ENCODE measurements around the gene TTF2.

TTF2 gene

DNA sequence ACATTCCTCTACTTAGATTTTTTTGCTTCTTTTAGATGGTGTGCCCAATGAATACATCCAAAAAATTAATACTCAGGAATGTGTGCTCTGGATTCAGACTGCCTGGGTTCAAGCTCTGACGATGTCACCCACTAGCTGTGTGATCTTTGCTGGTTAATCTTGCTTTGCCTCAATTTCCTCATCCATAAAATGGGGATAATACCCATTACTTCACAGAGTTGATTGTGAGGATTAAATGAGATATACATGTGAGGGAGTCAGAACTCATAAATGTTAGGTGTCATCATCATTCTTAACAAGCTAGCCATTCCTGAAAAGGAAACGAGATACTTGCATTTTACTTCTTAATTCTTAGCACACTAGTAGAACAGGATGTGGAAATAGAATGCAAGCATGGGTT is 12.9 kb upstream of the TTF2 start:
- DNase-seq, result no peak

DNA sequence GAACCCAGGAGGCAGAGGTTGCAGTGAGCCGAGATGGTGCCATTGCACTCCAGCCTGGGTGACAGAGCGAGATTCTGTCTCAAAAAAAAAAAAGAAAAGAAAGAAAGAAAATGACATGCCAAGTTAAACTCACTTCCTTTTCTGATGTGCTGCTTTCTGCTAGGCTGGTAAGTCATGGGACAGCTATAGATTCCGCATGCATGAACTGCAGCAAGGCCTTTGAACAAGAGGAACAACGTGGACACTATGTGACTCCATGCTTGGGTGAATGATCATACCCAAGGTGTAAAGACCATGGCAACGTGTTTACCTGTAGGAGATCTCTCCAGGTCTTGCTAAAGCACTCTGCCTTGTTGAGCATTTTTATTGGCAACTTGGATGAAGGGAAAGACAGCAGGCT is 10.3 kb upstream of the TTF2 start:
- no peak for DNase-seq

DNA sequence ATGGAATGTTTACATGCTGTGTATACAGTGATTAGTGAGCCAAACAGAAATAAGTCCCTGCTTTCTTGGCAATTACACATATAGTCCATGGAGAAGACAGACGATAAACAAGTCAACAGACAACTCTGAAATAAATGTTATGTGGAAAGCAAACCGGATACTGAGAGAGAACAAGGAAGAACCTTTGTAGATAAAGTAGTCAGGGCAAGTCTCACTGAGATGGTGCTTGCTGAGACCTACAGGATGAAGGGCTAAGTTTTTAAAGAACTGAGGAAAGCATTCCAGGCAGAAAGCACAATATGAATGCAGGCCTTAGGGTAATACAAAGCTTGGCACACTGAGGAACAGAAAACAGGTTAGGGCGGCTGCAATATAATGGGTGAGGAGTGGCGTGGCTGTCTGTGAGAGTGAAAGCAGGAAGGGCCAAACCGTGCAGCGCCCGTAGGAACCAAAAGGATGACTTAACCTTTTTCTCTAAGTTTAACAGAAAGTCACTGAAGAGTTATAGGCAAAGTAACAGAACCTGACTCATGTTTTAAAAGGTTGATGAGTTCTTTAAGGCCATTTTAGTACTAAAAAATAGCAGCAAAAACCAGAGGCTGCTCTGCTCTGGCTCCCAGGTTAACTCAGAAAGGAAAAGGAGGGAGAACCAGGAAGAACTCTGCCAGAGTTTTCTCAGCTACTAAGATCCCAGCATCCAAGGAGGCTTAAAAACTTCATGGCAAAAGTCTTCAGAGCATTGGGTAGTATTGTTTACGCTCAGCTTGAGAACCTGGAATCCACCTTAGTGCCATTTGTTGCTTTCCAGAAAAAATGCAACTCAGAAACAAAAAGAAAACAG is 8.7 kb upstream of the TTF2 start:
- peak; percentile 25 for DNase-seq

DNA sequence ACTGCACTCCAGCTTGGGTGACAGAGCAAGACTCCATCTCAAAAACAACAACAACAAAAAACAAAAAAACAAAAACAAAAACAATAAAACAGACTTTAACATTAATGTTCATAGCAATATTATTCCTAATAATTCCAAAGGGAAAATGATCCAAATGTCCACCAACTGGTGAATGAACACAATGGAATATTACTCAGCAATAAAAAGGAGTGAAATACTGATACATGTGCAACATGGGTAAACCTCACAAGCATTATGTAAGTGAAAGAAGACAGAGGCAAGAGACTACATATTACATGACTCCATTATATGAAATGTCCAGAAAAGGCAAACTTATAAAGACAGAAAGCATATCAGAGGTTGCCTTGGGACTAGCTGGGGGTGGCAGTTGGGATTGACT is 6.1 kb upstream of the TTF2 start:
- no peak for DNase-seq

DNA sequence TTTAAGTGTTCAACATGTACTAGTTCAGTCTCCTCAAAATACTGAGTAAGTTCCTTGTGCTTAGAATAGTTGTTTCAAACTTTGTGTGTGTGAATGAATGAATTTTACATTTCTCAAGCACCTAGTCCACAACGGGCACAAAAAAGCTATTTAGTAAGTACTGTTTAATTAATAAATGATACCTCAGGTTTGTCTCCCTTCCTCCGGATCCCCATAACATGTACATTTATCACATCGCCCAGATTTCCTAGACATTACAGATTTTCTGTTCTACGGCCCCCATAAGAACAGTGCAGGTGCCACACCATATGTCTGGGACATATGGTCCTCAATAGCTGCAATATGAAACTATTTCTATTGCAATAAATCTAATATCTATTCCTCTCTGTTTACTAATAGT is 1.3 kb upstream of the TTF2 start:
- no peak for DNase-seq

DNA sequence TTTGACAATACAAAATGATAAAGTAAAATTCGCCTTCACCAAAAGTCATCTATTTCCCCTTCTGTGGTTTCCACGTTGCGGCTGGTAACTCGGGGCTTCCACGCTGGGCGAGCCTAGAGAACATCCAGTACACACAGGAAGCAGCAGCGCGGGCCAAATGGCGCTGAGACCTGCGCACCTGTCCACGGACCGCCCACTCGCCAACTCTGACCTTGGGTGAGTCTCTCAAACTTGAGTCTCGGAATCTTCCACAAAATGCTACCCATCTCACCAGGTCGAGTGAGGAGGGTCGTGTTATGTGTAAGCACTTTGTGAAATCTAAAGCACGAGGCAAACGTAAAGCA is 820 bp upstream of the TTF2 start:
- DNase-seq, result peak; percentile 70

DNA sequence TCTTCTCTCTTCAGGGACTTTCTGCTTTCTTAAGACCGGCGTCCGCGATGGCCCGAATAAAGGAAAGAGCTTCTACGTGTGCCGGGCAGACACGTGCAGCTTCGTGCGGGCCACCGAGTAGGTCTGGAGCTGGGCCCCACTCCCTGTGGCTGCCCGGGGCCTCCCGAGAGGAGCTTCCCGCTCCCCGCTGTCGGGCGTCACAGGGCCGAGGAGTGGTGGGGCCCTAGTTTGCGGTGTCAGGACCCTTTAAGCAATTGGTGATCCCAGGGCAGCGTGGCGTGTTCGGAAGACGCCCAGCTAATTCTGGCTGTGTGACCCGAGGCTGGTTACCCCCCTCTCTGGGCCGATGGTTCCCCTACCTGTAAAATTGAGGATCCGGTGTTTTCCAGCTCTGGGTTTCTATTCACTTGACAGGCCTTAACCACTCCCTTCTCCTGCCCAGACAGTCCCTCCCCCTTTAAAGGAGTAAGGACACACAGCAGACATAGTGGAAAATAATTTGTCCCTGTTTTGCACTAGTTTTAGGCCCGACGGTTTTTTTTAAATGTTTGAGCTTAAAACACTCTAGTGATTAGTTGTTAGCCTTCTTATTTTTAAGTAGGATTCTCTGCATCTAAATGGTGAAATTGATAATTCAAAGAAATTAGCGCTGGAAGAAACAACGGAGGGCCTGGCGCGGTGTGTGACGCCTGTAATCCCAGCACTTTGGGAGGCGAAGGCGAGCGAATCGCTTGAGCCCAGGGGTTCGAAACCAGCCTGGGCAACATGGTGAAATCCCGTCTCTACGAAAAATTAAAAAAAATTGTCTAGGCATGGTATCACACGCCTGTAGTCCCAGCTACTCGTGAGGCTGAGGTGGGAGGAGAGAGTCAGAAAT is 553 bp downstream of the TTF2 start:
- DNase-seq, result peak; percentile 53

DNA sequence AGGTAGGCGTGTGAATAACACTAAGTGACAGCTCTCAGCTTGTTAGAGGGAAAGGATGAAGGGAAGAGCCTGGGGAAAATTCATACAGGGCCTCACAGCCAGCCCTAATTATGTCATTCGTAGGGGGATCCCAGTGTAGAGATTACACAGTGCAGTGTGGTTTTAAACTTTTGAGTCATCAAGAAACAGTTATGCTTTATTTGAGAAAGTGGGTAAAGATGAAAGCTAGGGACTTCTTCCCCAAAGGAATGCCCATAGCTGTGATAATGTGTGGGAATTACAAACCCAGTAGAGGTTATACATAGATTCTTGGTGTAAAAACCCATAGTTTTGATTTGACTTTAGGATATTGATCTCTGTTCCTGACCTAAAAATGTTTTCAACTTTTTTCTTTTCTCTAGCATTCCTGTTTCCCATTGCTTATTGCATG is 1.9 kb downstream of the TTF2 start:
- peak; percentile 37 for DNase-seq

DNA sequence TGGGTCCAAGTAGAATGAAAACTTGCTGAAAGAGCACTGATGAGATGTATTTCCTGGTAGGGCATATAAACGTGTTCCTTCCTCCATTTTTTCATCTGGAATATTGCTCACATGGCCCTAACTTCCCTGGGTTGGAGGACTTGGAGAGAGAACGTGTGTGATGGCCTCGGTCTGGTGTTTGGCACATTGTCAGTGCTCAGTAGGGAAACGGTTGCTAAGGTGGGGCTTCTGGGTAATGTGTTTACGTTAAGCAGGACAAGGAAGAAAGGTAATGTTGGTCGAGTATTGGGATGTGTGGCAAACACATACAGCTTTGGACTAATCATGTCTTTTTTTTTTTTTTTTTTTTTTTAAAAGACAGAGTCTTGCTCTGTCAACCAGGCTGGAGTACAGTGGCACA is 6.2 kb downstream of the TTF2 start:
- DNase-seq, result no peak

DNA sequence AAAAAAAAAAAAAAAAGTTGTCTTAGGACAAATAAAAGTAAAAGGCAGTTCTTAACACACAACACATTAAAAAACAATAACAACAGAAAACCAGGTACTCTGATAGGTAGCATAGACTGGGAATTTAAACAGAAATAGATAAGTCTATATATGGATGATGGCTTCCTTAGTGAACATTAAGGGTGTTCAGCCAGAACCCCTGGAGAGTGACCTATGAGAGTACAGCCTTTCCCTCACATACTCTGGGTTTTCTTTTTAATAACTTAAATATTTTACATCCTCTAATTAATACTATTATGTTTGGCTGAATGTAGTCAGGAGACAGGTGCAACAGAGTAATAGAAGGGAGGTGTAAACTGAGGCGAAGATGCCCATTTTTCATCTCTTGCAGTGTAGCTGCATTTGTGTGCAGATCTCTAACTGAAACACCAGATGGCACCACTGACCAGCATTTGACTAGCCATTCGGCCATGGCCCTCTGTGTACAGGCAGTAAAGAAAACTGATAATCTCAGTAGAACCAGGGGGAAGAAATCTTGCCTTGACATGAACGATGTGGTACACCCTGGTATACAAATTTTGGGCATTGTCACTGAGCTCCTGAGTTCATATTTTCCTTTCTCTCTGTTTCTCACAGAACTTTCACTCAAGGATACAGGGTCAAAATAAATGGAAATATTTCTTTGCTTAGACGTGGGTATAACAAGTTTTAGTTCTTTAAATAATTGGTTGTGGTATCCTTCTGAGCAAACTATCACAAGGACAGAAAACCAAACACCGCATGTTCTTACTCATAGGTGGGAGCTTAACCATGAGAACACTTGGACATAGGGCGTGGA is 7.6 kb downstream of the TTF2 start:
- peak; percentile 51 for DNase-seq

DNA sequence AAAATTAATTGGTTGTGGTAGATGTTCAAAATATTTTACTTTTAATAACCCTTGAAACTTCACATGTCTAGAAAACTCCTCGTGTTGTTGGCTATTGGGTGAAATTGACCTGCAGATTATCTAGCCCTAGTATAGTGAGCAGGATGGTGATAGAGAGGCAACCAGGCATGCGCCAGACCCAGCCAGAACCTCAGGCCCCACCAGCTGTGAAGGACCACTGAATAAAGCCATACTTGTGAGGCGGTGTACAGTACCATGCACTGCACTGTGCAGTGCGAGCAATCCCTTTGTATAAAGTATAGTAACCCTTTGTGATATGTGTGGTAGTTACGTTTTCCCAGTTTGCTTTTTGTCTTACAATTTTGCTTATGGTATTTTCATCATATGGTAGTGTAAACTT is 8.5 kb downstream of the TTF2 start:
- no peak for DNase-seq

DNA sequence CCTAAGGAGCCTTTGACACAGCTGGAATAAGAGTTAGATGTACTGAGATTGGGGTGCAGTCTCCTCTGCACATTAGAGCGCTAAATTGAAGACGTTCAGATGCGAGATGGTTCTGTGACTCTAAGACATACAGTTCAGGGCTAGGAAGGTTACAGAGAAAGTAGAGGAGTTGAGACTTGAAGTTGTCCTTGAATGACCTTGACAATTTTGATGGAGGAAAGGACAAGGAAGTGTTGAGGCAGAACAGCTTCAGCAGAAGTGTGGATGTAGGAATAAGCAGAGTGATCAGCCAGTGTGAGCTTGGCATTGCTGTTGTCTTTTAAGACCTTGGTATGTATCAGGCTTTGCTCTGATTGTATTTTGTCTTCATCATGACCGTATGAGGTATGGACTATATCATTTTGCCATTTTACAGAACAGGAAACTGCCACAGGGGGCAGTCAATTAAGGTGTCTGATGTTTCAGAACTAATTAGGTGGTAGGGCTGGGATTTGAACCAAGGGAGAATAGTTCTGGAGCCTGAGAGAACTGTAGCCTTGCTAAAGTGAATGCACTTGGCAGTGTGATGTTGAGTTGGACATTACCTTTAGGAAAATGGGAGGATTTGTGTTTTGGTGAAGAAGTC is 9.2 kb downstream of the TTF2 start:
- no peak for DNase-seq

DNA sequence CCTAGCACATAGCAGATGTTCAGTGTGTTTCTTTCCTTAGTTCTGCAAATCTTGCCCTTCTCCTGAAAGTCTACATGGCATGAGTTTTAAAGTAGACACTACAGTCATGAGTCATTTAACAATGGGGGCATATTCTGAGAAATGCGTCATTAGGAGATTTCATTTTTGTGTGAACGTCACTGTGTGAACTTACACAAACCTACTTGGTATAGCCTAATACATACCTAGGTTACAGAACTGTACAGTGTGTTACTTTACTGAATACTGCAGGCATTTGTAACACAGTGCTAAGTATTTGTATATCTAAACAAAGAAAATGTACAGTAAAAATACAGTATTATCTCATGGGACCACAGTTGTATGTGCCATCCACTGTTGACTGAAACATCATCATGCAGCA is 10.0 kb downstream of the TTF2 start:
- no peak for DNase-seq

DNA sequence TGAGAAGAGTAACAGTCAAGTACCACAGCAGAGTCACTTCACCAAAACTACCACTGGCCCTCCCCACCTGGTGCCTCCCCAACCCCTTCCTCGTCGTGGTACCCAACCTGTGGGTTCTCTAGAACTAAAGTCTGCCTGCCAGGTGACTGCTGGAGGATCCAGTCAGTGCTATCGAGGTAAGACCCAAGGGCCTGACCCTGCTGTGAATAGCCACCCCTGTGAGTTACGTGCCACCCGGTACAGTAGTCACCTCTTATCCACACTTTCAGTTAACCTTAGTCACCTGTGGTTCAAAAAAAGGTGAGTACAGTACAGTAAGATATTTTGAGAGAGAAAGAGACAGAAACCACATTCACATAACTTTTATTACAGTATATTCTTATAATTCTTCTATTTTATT is 16.5 kb downstream of the TTF2 start:
- DNase-seq, result no peak

DNA sequence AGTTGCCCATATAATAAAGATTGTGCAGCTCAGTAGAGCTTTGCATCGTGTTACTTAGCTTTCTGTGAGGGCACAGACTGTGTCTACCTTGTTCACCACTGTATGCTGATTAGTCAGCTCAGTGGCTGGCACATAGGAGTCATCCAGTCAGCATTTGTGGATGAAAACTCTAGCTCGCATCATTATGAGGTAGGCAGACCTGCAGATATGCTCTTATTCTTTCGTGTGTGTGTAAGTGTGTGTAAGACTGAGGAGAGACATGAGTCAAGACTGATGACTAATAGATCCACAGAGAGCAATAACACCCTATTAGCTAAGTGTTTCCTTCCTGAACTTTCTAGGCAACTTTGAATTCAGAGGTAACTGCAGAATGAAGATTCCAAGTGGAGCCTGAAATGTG is 17.1 kb downstream of the TTF2 start:
- DNase-seq, result no peak

DNA sequence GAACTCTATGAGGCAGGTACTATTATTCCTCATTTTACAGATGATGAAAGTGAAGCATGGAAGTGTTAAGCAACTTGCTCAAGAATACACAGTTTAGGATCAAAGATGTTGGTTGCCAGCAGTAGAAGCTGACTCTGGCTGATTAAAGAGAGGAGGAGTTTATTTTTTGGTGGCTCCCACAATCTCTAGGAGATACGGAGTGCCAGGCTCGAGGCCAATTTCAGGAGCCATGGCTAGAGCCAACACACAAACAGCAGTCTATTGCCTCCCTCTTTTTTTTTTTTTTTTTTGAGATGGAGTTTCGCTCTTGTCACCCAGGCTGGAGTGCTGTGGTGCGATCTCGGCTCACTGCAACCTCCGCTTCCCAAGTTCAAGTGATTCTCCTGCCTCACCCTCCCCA is 19.6 kb downstream of the TTF2 start:
- no peak for DNase-seq

DNA sequence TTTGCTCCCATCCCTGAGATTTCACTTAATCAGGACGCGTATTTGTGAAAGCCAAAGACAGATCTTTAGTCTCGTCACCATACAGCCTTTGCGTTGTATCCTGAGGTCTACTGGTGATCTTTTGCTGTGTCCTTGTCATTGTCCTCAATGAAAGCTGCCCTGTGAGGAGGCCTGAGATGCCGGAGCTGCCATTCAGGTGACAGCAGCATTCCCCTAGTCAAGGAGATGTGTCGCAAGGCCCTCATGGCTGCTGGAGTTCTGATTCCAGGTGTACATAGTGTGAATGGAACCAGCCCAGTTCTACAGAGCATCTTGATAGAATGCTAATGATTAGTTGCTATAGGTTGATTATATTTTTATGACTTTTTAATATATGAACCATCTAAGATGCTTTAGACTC is 24.1 kb downstream of the TTF2 start:
- DNase-seq, result no peak

DNA sequence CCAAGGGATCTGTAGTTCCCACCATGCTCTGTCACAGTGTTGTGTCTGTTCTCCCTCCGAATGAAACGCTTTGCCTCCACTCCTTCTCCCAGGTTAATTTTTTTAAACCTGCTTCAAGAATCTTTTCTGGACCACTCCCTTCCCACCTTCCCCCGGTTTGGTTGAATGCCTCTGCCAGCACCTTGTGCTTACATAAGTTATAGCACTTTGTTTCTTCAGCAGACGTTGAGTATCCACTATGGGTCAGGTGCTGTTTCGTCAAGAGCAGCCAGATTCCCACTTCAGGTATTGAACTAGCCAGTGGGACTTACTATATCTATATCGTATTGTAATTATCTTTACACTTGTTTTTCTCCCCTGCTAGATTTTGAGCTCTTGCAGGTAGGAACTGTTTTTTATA is 27.6 kb downstream of the TTF2 start:
- DNase-seq, result no peak

DNA sequence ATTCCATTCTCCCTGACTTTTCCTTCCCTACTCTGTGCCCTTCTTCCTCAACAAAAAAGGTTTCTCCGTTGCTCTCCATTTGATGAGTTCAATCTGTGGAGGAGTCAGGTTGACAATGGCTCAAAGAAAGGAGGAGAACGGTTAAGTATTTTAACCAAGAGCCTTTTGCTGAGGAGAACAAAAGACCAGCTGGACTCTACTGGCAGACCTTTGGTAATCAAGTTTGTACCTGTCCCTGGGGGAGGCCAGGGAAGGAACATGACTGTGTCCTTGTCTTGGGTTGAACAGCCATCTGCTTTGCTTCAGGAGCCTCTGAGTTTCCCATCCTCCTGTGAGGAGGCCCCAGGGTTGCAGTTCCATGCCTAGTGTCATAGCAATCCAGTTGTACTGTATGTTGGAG is 29.9 kb downstream of the TTF2 start:
- DNase-seq, result no peak

DNA sequence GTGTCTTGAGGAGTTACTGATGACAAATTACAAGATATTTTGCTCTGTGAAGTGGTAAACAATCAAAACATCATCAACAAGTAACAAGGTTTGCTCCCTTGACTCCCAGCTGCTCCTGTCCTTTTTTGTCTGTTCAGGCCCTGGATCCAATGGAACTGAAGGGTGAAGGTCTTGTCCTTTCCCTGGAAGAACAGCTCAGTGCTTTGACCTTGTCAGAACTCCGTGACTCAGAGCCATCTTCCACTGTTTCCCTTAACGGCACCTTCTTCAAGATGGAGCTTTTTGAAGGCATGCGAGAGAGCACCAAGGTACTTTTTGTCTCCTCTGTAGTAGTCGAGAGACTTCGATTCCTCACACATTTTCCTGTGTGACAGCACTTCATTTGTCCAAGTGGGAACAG is 32.5 kb downstream of the TTF2 start:
- no peak for DNase-seq

DNA sequence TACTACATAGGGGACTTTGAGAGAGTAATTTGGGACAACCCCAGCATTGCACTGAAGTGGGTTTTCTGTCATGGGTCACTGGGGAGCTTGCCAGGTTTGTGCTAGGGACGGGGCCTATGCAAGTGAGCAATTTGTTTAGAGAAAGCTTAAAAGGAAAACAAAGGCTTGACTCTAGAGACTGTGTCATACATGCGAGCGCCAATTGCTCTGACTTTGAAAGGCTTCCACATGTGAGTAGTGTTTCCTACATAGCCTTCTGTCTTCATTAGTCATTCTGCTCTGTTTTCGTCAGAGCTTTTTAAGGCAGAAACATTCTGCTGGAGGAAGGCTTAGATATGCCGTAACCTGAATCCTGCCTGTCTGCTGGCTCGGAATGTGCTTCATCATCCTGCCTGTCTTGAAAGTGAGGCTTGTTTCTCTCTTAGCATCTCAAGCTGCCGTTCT is 33.0 kb downstream of the TTF2 start:
- DNase-seq, result no peak

DNA sequence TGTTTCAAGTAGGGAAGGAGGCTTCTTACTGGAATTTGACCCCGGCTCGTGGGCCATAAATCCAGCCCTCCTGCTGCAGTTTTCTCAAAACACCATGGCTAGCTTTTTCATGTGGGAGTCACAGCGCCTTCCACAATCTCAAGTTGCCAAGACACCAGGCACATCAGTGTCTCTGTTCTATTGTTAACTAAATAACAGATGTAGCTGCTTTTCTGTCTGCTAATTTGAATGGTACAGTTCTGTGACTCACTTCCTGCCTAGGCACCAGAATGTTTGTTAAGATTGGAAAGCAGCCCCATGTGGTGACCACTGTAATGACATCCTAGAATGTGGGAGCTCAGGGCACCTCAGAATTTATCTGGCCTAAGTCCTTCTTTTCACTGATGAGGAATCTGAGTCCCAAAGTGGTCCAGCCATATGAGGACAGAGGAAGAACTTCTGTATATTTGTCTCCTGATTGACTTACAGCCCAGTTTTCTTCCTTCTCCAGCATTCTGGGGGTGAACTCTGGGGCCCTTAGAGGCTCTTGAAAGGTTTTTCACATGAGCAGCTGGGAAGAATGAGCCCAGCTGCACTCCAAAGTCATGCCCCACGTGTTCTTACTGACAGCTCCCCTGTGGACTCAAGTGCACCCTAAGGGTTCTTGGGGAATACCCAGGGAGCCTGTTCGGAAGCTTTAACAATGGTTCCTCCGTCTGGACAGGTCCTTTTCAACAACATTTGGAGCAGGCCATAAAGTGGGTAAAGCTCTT is 33.9 kb downstream of the TTF2 start:
- peak; percentile 30 for DNase-seq

Measured in CD4-positive, alpha-beta T cell treated with Interleukin-12 subunit alpha and Interleukin-12 subunit beta, for 1 hour (primary cell).